H1 (cell line): Measurements from ENCODE around the gene USP38. TPM values are rescaled to one million over a fixed set of nuclear protein-coding genes. Genes with fewer than 3 reads are reported as not detected.

ENCODE experiments used
- BACH1 ChIP-seq: IDR thresholded peaks from 2 replicates; pipeline ENCODE4 v1.6.1; 2012; ENCODE audit warnings: low read length, improper control_type of control experiment
- CEBPB ChIP-seq: IDR thresholded peaks from 2 replicates; pipeline ENCODE4 v1.6.1; 2012; ENCODE audit warnings: low read depth, low read length
- EZH2 ChIP-seq: fragments of 200-600 bp; sonication (generic); IDR thresholded peaks from 2 replicates; pipeline ENCODE4 v1.7.1; 2012; ENCODE audit warnings: low read depth, mild to moderate bottlenecking, moderate library complexity, low read length, inconsistent platforms; ENCODE audit not compliant: severe bottlenecking
- HDAC2 ChIP-seq, 2 experiments: fragments of 300-600 bp in 1 of 2; sonication (generic) in 1 of 2; IDR thresholded peaks; 2 replicates each; pipeline ENCODE4 v1.6.1; 2011 to 2012; ENCODE audit warnings: low read depth in 2 of 2, low read length in 2 of 2, mild to moderate bottlenecking in 2 of 2, moderate library complexity in 2 of 2, borderline replicate concordance in 1 of 2, inconsistent platforms in 1 of 2
- KDM5A ChIP-seq: fragments of 200-600 bp; IDR thresholded peaks from 2 replicates; pipeline ENCODE4 v1.7.1; 2012; ENCODE audit warnings: mild to moderate bottlenecking, low read length, inconsistent platforms, mixed read lengths
- NRF1 ChIP-seq: IDR thresholded peaks from 2 replicates; pipeline ENCODE4 v1.6.1; 2011; ENCODE audit warnings: mild to moderate bottlenecking, low read depth, low read length, improper control_type of control experiment
- RXRA ChIP-seq: IDR thresholded peaks from 2 replicates; pipeline ENCODE4 v1.6.1; 2011; ENCODE audit warnings: low read depth, mild to moderate bottlenecking, low read length, moderate library complexity; ENCODE audit not compliant: insufficient read depth
- polyA plus RNA-seq, 7 experiments: library from polyadenylated mRNA; depleted of rRNA in 3 of 7; stranded (reverse) in 5 of 7; unstranded in 2 of 7; fragments of >200 nt in 5 of 7; fragments of 200-250 nt in 2 of 7; gene quantifications; 1 replicate in 5 of 7; 2 replicates in 1 of 7; 4 replicates in 1 of 7; pipeline versions ENCODE4 v1.2.1 to v1.2.3, GENCODE V29; 2011 to 2013; ENCODE audit warnings: missing spikeins in 2 of 7, mixed read lengths in 2 of 7
- total RNA-seq: library from RNA; stranded (reverse); fragmentation: NEBNext Ultra II Directional; extraction: Animal tissue kit (Norgen Biotek cat#: 25700); gene quantifications from 2 replicates; pipeline ENCODE4 v1.2.1, GENCODE V29; 2021
- TF ChIP-seq, protein P1 (sequence below): IDR thresholded peaks from 2 replicates; pipeline ENCODE4 v1.6.1; 2012; ENCODE audit warnings: low read length, inconsistent platforms

USP38 gene
- total and polyA plus RNA-seq, 2 of the 8 experiments (the other 6 are each of a cell fraction or from before 2014, with no cell fraction given), result 3.2 to 10.5 TPM

DNA sequence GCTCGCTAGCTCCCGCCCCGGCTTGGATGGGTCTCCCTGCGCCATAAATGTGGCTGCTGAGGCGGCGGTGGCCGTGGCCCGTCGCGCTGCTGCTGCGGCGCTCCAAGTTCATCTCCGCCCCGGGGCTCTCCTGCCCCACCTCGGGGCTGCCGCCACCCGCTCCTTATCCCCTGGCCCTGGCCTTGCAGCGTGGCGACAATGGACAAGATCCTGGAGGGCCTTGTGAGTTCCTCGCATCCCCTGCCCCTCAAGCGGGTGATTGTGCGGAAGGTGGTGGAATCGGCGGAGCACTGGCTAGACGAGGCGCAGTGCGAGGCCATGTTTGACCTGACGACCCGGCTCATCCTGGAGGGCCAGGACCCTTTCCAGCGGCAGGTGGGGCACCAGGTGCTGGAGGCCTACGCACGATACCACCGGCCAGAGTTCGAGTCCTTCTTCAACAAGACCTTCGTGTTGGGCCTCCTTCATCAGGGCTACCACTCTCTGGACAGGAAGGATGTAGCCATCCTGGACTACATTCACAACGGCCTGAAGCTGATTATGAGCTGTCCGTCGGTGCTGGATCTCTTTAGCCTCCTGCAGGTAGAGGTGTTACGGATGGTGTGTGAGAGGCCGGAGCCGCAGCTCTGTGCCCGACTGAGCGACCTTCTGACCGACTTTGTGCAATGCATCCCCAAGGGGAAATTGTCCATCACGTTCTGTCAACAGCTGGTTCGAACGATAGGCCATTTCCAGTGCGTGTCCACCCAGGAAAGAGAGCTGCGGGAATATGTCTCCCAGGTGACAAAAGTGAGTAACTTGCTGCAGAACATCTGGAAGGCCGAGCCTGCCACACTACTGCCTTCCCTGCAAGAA, 763 bp downstream of the USP38 start (continued):
- no peak for TF ChIP-seq KDM5A
- TF ChIP-seq CEBPB, result no peak
- TF ChIP-seq, protein P1, sequence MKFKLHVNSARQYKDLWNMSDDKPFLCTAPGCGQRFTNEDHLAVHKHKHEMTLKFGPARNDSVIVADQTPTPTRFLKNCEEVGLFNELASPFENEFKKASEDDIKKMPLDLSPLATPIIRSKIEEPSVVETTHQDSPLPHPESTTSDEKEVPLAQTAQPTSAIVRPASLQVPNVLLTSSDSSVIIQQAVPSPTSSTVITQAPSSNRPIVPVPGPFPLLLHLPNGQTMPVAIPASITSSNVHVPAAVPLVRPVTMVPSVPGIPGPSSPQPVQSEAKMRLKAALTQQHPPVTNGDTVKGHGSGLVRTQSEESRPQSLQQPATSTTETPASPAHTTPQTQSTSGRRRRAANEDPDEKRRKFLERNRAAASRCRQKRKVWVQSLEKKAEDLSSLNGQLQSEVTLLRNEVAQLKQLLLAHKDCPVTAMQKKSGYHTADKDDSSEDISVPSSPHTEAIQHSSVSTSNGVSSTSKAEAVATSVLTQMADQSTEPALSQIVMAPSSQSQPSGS, result no peak
- TF ChIP-seq RXRA, result no peak
- peak in 1 of 2 experiments; percentile 79; a peak in 1 of 4 replicates for TF ChIP-seq HDAC2 (IDR thresholded peaks at IDR 0.05; ENCODE audit: borderline replicate concordance in 1 of 2, low read depth in 2 of 2, low read length in 2 of 2)
- TF ChIP-seq BACH1, result no peak
- no peak for TF ChIP-seq EZH2
- TF ChIP-seq NRF1, result no peak
